ENCODE results near the gene SMS.

The SMS gene

DNA sequence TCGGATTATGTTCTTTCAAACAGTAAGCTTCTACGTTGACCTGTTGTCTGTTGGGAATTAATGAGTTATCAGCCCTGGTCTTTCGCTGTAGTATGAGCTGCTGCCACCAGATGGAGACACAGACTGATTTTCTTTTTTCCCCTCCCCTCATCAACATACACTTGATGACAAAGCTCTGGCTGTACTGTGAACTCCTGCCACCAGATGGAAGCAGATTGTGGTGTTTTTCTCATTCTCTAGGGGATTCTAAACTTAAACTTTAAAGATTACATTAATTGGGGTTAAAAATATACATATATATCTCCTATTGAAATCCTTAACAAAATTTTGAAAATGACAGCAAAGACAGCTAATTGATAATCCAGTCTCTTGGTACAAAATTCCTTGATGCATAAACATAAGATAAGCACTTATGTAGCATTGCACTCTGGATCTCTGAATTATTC is 44.8 kb downstream of the SMS start:
- peak; percentile 61 for DNase-seq

DNA sequence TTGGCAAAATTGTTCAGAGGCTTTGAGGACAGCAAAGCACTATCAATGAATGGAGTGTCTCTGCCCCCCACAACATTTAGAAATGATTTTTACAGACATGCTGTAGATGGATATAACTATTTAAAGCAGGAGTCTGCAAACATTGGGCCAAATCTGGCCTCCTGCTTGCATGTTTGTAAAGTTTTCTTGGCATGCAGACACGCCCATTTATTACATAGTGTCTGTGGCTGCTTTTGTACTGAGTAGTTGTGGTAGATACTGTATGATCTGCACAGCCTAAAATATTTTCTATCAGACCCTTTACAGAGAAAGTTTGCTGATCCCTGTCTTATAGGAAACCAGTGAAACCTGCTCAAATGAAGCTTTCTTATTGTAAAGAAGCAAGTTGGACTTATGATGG is 46.1 kb downstream of the SMS start:
- DNase-seq, result no peak

DNA sequence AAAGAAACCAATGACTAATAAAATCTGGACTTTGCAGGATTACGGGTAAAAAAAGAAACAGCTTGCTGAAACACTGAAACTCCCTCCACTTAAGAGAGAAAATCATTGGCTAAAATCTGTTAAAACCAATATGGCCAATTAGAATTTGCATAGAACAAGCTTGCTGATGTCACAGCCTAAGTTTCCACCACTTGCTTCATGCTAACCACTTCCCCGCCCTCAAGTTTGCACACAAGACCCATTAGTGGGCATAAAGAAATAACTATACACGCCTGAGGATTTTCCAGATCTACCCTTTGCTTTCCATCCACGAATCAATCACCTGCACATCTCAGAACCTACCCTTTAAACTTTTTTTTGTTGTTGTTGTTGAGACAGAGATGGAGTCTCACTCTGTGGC is 48.9 kb downstream of the SMS start:
- no peak for DNase-seq

DNA sequence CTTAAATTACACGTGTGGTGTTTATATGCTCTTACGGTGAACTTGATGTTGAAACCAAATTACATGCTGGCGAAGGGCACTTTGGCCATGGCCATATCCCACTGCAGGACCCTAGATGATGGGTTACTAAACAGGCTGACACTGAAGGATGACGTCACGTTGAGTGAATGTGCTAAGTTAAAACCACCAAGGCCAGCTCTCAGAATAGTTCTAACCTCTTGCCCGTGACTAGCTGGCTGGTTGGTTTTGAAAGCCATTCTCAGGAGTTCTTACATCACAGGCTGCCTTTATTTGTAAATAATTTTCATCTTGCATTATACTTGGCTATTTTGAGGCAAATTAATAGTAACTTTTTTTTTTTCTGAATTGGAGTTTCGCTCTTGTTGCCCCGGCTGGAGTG is 50.3 kb downstream of the SMS start:
- DNase-seq, result no peak

DNA sequence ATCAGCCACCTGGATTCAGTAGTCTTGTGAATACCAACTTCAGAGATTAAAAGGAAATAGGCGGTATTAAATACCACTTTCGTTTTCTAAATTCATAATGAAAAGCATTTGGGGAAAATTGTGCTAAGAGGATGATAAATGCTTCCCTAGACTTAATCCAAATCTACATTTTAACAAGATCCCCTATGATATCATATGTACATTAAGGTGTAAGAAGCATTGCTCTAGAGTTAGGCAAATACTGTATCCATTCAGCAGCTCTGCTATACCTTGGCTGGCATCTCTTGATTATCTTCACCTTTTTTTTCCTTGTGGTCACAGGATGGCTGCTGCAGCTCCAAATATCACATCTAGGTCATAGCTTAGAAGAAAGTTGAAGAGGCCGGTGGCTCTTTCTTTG is 51.0 kb downstream of the SMS start:
- no peak for DNase-seq

DNA sequence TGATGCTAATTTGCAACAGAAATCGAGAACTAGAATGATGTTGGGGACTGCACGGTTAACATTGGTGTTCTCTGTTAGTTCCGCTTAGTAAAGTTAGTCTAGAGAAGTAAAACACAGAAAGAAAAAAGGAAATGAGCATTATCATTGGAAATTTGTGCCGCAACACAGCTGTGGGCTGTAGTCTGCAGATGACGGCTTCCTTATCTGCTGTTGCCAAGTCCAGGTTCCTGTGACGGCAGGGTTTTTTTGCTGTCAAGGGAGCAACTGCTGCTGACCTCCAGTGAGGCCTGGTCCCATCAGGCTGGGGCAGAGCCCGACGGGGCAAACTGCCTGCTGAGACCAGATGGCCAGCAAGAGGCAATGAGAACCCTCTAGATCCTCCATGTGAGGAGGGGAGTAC is 52.8 kb downstream of the SMS start:
- no peak for DNase-seq

DNA sequence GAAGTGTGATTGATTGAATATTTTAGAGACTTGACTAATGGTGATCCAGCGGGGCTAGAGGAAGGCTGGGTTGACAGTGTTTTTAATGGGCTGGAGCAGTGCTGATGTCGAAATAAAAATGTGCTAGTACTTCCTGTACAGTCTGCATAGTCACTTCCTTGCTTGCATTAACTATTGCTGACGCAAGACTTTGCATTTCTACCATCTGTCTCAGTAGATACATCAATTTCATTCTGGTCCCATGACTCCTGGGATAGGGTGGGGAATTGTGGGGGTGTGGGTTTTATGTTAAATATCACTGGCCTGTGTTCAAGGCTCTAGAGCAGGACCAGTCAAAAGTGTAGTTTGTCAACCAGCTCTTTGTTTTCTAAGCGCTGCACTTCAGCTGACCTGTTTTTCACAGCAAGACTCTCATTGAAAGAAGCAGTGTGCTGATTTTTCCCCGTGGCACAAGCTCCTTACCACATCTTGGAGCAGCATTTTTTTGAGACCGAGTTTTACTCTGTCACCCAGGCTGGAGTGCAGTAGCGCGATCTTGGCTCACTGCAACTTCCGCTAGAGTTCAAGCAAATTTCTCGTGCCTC is 56.5 kb downstream of the SMS start:
- DNase-seq, result no peak

DNA sequence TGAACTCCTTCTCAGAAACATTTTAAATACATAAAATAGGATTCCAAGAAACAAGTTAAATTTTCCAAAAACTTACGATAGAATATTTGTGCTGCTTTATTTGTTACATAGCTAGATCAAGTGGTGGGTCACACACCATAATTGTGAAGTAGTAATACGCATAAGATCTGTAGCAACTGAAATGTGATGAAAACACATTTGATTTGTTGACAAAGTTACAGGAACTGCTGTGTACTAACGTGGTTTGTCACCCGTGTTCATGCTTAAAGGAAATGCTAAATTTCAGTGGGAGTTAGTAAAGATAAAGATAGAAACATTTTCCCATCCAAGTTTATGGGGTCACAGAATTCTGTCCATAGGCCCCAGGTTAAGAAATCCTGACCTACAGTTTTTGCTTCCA is 57.5 kb downstream of the SMS start:
- no peak for DNase-seq

DNA sequence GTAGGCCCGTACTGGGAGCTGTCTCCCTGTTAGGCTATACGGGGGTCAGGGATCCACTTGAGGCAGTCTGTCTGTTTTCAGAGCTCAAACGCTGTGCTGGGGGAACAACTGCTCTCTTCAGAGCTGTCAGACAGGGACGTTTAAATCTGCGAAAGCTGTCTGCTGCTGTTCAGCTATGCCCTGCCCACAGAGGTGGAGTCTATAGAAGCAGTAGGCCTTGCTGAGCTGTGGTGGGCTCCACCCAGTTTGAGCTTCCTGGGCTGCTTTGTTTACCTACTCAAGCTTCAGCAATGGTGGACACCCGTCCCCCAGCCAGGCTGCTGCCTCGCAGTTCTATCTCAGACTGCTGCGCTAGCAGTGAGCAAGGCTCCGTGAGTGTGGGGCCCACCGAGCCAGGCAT is 64.4 kb downstream of the SMS start:
- no peak for DNase-seq

DNA sequence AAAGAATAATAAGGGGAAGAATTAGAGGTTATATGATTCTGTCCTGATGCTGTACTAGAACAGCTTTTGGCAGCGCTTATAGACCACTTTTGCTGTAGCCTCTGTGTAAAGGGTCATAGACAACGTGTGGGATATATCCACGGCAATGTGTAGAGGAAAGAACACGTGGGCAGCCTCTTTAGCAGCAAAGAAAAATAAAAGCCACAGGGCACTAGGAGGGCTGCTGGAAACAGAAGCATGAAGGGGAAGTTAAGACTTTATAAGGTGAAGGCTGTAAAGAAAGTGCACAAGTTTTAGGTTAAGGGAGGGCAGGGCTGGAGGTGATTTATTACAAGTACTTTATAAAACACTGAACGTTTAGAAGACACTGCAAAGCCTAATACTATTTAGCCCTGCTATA is 71.5 kb downstream of the SMS start:
- no peak for DNase-seq

DNA sequence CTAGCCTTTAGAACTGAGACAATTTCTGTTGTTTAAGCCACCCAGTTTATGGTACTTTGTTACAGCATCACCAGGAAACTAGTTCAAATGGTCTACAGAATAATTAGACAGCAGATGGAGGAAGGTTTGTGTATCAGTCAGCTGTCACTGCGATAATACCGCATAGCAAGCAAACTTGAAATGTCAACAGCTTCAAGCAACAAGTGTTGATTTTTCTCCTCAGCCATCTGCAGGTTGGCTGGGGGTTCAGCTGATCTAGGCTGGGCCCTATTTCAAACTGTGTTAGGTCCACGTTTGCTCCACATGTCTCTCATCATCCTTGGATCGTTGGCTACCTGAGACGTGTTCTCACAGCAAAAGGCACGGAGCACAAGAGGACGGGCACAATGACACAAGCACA is 72.4 kb downstream of the SMS start:
- no peak for DNase-seq

DNA sequence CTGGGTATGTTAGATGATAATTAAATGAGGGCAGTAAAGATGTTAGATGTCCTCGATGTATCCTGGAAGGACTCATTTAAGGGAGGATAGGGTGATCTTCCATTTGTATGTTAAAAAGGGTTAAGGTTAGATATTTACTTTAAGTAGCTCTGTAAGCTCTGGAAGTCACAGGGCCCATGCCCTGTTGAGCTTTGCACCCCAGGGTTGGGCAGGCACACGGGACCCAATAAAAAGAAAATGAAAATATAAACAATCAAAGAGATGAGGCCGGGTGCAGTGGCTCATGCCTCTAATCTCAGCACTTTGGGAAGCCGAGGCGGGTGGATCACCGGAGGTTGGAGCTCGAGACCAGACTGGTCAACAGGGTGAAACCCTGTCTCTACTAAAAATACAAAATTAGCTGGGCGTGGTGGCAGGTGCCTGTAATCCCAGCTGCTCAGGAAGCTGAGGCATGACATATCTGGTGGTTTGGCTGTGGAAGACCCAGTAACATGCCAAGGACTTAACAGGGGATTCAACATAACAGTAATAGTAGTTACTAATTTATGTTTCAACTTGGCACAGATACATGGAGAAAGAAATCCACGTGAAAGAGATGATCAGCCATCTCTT is 74.7 kb downstream of the SMS start:
- DNase-seq, result no peak

DNA sequence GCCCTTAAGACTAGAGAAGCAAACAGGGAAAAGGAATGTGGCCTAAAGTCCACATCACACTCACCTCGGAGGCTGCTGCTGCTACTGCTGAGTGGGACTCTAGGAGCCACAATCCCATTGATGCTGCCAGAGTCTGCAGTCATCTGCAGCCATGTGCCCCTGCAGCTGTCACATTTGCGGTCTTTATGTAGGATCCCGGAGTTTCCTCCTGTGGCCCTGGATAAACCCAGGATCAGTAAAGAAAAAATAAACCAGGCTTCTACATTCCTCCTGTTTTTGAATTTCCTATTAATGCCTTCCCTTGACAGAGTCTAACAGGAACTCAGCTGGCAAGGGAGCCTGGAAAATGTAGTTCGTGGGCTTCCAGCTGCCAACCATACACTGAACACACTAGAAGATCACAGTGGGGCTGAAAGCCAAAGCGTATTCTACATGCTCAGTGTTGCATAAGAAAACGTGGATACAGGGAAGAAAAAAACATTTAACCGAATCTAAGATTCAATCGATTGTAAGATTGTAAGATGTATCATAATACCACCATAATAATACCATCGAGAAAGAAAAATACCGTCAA is 81.3 kb downstream of the SMS start:
- no peak for DNase-seq

DNA sequence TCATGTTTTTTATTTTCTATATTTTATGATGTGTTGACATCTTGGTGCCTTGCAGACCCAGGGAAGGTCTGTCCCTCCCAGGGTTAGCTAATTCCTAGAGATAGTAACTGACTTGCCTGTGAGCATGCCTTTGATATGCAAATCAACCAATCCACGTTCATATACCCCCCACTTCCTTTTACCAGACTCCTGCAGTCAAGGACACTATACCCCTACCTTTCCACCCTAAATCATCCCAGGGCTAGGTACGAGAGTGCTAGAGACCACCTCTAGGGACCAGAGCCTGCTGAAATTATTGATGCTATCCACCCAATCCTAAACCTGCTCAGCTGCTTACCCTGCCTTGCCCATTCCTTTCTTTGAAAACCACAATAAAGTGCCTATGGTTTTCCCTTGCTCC is 84.1 kb downstream of the SMS start:
- DNase-seq, result no peak

DNA sequence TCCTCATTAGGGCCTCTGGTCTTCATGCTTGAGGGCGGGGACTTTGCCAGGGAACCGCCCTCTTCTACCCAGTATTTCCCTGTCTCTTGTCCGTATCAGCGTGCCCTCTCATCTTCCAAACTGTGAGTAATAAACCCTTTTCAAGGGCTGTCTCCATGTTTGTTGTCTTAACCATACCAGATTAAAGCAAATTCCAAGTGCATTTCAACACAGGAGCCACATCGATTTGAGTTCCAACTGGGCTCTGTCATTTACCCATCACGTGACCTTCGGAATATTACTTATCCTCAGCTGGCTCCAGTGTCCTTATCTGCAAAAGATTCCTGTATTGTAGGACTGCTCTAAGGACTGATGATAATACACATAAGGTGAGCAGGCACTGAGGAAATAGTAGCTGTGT is 85.2 kb downstream of the SMS start:
- DNase-seq, result no peak

DNA sequence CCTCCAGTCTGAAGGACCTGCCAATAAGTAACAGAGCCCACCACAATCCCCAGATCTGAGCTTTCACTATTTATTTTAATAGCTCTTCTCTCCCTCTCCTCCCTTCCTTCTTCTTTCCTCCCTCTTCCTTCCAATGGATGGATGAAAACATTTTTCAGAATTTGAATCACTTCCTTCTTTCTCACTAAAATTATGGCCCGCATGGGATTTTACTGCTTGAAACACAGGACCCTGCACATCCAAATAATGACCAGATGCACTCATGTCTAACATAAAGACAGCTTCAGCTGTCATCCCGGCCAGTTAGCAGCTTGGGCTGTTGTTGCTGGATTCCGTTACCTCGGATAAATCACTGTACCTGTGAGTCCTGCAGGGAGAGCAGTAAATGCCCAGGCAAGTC is 86.2 kb downstream of the SMS start:
- DNase-seq, result no peak

DNA sequence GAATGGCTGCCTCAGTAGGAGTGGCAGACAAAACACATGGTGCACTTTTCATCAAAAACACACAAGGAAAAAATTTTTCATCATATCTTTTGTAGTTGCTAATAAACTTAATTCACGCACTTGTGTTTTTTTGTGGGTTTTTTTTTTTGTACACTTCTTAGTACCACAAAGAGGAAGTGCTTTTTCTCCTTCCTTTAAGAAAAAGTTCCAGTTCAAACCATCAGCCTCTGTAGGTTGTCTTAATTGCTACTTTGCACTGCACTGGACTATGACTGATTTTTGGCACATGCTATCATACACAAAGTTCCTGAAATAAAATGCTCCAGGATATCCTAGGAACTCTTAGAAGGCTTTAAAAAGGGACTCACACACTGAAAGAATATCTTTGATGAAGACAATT is 91.6 kb downstream of the SMS start, which contains the start of gene PHEX:
TSS of gene PHEX (plus strand) at position 242 of the 400 bp plus-strand sequence. CDS start 681 bp downstream, outside the sequence.
- no peak for DNase-seq

DNA sequence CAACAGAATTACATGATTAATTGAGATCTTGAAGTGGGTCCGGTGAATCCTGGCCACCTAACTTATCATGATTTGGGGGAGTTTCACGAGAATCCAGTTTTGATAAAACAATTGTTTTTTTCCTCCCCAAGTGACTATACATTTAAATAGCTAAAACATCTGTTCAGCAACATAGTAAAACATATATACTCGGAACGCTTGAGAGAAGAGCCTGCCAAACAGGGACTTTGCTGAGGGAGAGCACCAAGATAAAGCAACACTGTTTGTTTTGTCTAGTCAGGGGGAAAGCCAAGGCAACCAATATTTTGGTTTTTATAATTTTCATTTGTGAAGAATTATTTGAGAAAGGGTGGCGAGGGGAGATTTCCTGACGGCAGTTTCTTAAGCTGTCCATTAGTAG is 92.0 kb downstream of the SMS start:
- DNase-seq, result no peak

DNA sequence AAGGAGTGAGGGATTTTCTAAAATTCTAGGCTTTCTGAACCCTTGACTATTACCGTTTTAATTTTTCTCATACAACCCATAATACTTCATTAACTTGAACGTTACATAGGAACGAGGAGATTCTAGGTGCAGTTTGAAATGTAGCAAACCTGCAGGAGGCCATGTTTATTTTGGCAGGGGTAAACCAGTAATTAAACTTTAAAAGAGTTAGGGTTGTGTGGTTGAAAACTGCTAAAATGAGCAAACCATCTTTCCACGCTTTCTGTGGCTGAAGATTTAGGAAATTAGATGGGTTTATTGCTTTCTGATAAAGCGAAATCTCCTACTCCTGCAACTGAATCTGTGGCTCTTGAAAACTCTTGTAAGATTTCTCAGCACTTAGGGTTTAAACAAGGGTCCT is 93.3 kb downstream of the SMS start:
- no peak for DNase-seq

DNA sequence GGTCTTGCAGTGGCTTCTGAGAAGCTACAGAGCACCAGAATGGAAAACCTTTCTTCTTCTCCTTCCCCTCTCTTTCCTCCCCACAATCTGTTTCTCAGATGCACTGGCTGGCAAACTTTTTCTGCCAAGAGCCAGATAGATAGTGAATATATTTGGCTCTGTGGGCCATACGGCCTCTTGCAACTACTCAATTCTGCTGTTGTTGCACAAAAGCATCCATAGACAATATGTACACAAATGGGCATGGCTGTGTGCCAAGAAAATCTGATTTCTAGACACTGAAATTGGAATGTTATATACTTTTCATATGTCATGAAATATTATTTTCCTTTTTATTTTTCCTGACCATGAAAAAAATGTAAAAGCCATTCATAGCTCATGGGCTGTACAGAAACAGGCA is 94.7 kb downstream of the SMS start:
- DNase-seq, result no peak

DNA sequence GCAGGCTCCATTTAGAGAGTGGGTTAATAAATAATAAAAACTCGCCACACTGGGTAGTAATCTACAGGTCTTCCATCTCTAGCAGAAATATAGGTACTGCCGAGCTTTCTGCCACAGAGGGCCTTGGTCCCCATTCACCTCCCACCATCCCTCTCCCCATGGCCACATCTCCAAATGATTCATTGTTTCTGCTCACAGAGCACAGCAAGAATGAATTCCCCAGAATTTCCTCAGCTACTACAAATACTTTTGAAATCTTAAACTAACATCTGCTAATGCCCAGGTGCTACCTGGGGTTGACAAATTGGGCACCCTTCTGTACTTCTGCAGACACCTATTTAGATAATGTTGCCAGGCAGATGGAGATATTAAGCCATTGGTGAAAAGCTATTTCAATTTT is 96.7 kb downstream of the SMS start:
- DNase-seq, result no peak

DNA sequence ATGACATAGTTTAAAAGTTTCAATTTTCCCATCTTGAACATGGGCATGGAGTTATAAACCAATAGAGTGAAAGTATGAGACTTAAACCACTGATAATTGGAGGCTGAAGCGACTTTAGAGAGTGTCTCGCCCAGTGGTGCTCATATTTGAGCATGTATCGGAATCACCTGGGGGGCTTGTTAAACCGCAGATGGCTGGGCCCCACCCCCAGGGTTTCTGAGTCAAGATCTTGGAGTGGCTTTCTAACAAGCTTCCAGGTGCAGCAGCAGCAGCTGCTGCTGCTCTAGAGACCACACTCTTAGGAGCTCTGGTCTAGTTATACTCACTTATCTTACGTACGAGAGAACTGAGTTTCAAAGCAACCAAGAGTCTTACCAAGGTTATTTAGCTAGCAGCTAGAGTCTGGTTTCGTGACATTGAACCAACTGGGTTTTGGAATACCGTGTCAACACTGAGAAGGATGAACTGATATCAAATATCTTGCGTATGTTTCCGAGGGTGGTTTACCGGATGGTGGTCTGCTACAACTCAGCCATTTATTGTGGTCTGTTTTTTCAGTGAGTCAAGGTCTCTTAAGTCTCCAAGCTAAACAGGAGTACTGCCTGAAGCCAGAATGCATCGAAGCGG is 97.5 kb downstream of the SMS start:
- no peak for DNase-seq

DNA sequence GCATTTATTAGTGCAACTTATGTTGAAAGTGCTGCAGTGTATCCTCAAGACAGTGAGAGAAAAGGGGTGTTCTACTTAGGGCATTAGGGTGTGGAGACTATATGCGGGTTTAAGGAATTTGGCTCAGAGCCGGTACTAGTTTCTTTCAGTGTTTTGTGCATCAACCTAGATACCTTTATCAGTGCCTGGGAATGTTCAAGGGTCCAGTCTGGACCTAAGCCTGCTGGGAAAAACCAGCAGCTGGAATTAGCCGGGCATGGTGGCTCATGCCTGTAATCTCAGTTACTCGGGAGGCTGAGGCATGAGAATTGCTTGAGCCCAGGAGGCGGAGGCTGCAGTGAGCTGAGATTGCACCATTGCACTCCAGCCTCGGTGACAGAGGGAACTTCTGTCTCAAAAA is 99.0 kb downstream of the SMS start:
- no peak for DNase-seq

DNA sequence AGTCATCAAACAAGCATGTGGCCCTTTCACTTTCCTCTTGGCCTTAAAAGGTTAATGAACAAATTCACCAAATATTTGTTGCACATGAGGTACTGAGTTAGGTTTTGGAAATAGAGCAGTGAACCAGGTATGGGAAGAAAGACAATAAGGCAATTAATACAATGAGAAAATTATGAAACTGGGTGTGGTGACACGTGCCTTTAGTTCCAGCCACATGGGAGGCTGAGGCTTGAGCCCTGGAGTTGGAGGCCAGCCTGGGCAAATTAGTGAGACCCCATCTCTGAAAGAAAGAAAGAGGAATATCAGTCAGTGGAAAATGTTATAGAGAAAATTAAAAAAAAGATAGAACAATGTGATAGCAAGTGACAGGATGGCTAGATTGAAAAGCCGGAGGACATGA is 99.7 kb downstream of the SMS start:
- DNase-seq, result no peak
